NCI-H128 (cell line): Measurements from ENCODE around the gene RXRA.

Experiments used
- DNase-seq: peaks from one replicate; lab custom pipeline; 2025; ENCODE audit not compliant: unreplicated experiment; lab: John Stamatoyannopoulos, UW

The RXRA gene

GRCh38 chr9:134460896-134461295, 134.6 kb downstream of the RXRA start:
- no peak for DNase-seq

- no peak for DNase-seq
Measured at GRCh38 chr9:134461426-134461982, 135.2 kb downstream of the RXRA start.

GRCh38 chr9:134462318-134462717, 136.1 kb downstream of the RXRA start:
- no peak for DNase-seq

GRCh38 chr9:134463280-134463679, 137.0 kb downstream of the RXRA start:
- no peak for DNase-seq

GRCh38 chr9:134466869-134467616, 140.8 kb downstream of the RXRA start:
- DNase-seq, result no peak

- no peak for DNase-seq
Measured at GRCh38 chr9:134468358-134468757, 142.1 kb downstream of the RXRA start.

GRCh38 chr9:134469041-134469875, 143.0 kb downstream of the RXRA start:
- no peak for DNase-seq

GRCh38 chr9:134472256-134472655, 146.0 kb downstream of the RXRA start:
- DNase-seq, result no peak

GRCh38 chr9:134473141-134474054, 147.1 kb downstream of the RXRA start:
- DNase-seq, result no peak

GRCh38 chr9:134474055-134474370, 147.8 kb downstream of the RXRA start:
- DNase-seq, result no peak

- DNase-seq, result no peak
Measured at GRCh38 chr9:134475011-134475790, 148.9 kb downstream of the RXRA start.

- DNase-seq, result no peak
Measured at GRCh38 chr9:134476272-134476941, 150.2 kb downstream of the RXRA start.

- DNase-seq, result no peak
Measured at GRCh38 chr9:134476942-134477335, 150.7 kb downstream of the RXRA start.

- DNase-seq, result no peak
Measured at GRCh38 chr9:134477342-134477925, 151.2 kb downstream of the RXRA start.

GRCh38 chr9:134477927-134478326, 151.7 kb downstream of the RXRA start:
- no peak for DNase-seq

- DNase-seq, result no peak
Measured at GRCh38 chr9:134481762-134482161, 155.5 kb downstream of the RXRA start.

- no peak for DNase-seq
Measured at GRCh38 chr9:134482226-134482625, 156.0 kb downstream of the RXRA start.

GRCh38 chr9:134483361-134484184, 157.3 kb downstream of the RXRA start:
- no peak for DNase-seq

- DNase-seq, result no peak
Measured at GRCh38 chr9:134484479-134484878, 158.2 kb downstream of the RXRA start.
